AG10803 (cell line): ENCODE results near the gene ZBTB20.
A peak's percentile ranks its signal among the peaks of the same experiment; 100 is the strongest.

Experiments used
- DNase-seq: peaks from one replicate; pipeline ENCODE4 v3.0.0; 2010; ENCODE audit warnings: low read depth
- H3K4me3 ChIP-seq: 2 replicates; pipeline ENCODE4 v1.5.1; 2011; ENCODE audit warnings: mild to moderate bottlenecking, low read length, control low read depth
- CTCF ChIP-seq: conservative IDR thresholded peaks from 2 replicates; pipeline ENCODE4 v1.5.1; 2011; ENCODE audit warnings: mild to moderate bottlenecking, low read length, control low read depth, inconsistent platforms

The ZBTB20 gene

GRCh38 chr3:114498539-114499370, 648.3 kb downstream of the ZBTB20 start:
- no peak for TF ChIP-seq CTCF
- DNase-seq = peak; percentile 65
- no peak overlapping the region for H3K4me3 ChIP-seq

GRCh38 chr3:114496874-114497273, 650.2 kb downstream of the ZBTB20 start:
- DNase-seq = peak; percentile 83
- no peak overlapping the region for H3K4me3 ChIP-seq
- TF ChIP-seq CTCF = peak; percentile 19

GRCh38 chr3:114496466-114496865, 650.6 kb downstream of the ZBTB20 start:
- DNase-seq = peak; percentile 15
- H3K4me3 ChIP-seq = no peak overlapping the region
- no peak for TF ChIP-seq CTCF

- DNase-seq = peak; percentile 83
- H3K4me3 ChIP-seq = no peak overlapping the region
- TF ChIP-seq CTCF = no peak
Observed at GRCh38 chr3:114496021-114496434, 651.1 kb downstream of the ZBTB20 start.

GRCh38 chr3:114494498-114494897, 652.6 kb downstream of the ZBTB20 start:
- DNase-seq = no peak
- TF ChIP-seq CTCF = no peak
- H3K4me3 ChIP-seq = no peak overlapping the region

GRCh38 chr3:114490829-114491228, 656.3 kb downstream of the ZBTB20 start:
- DNase-seq = no peak
- no peak for TF ChIP-seq CTCF
- no peak overlapping the region for H3K4me3 ChIP-seq

- TF ChIP-seq CTCF = no peak
- no peak for DNase-seq
- no peak overlapping the region for H3K4me3 ChIP-seq
Observed at GRCh38 chr3:114487502-114487901, 659.6 kb downstream of the ZBTB20 start.
